Activated CD4-positive, alpha-beta T cell treated with anti-CD3 and anti-CD28 coated beads, Interleukin-2, amount 50 U/mL, for 24 hours (primary cell): Measurements from ENCODE around the gene RARA.

Experiments
- DNase-seq, 2 donors: peaks; one replicate each; pipeline ENCODE4 v3.0.0-alpha.2; 2020; ENCODE audit warnings: low read depth in 1 of 2, low spot score in 1 of 2

Gene RARA

DNA sequence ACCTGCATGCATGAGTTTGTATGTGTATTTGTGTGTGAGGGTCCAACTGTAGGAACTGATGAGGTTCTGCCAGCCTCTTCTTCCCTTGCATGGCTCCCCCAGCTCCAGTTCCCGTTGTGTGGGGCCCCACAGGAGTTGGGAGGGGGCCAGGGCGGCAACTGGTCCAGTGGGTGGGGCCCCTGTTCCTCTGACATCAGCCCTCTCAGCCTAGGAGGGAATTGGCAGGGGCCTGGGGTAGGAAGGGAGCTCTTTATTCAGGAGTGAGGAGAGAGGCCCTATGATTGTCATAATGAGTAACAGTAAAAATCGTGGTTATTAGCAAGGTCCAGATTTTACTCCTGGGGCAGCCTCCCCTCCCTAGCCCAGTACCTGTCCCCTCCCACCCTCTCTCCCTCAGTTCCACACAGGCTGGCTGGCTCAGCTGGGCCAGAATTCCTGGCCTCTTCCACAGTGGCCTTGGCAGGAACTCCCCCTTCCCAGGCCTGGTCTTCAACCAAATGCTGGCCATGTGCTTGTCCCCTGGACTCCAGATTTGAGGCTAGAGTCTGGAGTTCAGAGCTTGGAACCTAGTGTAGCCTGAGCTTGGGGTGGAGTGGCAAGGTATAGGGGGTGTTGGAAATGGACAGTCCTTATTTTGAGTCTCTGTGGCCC lies 18.9 kb downstream of the RARA start:
- DNase-seq = no peak

- no peak for DNase-seq
Measured at GRCh38 chr17:40328386-40328766, 19.4 kb downstream of the RARA start.

- no peak for DNase-seq
Measured at GRCh38 chr17:40329839-40330794, 21.1 kb downstream of the RARA start.

GRCh38 chr17:40330850-40331470 lies 22.0 kb downstream of the RARA start:
- DNase-seq = no peak

- DNase-seq = no peak
Measured at GRCh38 chr17:40331743-40332641, 23.0 kb downstream of the RARA start.

GRCh38 chr17:40333781-40334448 lies 24.9 kb downstream of the RARA start:
- DNase-seq = no peak

- no peak for DNase-seq
Measured at GRCh38 chr17:40335620-40336019, 26.6 kb downstream of the RARA start.

DNA sequence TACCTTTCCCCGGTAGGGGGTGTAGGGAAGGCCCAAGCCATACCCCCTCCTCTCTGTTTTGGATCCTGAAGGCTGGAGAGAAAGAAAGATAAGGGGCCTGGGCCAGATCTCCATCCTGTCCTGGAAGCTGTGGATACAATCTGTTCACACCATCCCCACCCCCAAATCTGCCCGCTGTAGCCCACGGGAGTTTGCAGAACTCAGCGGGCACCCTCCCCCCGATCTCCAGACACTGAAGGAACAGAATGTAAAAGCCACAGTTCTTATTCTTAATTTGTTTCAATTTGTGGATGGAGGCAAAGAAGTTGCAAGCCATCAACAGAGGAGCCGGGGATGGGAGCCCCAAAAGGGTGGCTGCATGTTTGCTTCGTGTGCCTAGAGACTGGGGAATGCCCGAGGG lies 28.4 kb downstream of the RARA start:
- no peak for DNase-seq

- no peak for DNase-seq
Measured at GRCh38 chr17:40338058-40338457, 29.1 kb downstream of the RARA start.

- no peak for DNase-seq
Measured at GRCh38 chr17:40338941-40339649, 30.1 kb downstream of the RARA start.

DNA sequence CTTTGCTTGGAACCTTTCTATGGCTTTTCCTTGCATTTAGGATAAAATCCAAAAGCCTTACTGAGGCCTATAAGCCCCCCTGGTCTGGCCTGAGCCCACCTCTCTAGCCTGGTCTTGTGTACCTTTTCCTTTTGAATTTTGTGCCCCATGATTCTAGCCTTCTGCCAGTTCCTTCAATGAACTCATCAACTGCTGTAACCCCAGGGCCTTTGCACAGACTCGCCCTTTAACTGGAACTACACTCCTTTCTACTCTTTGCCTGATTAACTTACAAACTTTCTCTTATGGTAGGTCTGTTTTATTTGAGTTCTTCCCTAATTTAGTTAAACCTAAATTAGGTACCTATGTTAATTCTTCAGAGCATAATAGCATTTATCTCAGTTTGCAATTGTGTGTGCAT lies 31.3 kb downstream of the RARA start:
- no peak for DNase-seq

DNA sequence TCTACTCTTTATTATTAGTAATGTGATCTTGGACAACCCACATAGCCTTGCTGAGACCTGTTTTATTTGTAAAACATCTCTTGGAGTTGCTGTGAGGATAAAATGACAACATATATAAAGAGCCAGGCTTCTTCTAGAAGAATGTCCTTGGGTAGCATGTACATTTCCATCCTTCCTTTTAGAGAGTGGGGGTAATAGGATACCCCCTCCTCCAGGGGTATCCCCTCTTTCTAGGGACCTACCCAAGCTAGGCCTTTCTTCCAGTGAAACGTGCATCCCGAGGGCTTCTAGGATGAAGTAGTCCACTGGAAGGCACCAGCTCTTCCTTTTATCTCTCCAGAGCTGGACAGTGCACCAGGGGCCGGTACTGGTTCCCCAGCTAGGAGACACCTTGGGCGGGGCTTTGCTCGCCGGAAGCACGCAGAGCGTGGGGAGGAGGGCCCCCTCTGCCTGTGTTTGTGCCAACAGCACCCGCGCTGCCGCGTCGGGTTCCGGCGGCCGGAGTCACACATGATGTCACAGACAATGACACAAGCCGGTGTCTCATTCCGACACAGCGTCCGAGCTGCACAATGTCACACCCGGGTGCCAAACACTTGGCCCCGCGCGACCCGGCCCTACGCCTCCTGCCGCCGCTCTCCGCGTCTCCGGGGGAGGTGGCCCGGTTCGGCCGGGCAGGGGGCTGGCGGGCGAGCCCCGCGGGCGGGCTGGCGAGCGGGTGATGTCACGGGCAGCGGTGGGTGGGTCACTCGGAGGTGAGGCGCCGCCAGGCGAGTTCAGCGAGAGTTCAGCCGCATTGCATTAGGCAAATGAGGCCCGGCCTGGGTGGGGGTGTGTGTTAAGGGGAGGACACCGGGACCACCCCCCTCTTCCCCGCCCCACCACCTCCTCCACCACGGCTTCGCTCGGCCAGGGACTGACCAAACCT lies 32.2 kb downstream of the RARA start:
- DNase-seq = peak; percentile 54 to 70

- no peak for DNase-seq
Measured at GRCh38 chr17:40341808-40342503, 33.0 kb downstream of the RARA start.

DNA sequence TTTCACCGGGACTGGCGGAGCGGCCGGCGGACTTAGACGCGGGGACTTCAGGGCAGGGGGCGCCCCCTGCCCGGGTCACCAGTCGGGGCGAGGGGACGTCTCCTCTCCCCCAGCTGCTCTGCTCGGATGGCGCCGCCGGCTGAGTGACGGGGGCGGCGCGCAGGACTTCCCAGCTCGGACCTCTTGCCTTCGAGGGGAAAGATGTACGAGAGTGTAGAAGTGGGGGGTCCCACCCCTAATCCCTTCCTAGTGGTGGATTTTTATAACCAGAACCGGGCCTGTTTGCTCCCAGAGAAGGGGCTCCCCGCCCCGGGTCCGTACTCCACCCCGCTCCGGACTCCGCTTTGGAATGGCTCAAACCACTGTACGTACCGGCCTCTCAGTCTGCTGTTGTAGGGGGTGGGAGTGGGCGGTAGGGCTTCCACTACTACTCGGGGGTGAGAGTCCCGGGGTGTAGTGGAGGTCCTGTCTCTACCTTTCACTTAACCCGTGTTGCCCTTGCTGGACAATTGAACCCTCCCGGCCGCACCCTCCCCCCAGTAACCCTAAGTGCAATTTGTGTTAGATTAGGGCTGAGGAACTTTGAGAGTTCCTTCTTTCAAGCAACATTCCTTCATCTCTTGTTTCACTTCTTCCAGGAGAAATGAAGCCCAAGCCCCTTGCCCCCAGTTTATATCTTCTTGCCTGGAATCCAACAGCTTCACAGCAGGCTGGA lies 33.7 kb downstream of the RARA start:
- no peak for DNase-seq

DNA sequence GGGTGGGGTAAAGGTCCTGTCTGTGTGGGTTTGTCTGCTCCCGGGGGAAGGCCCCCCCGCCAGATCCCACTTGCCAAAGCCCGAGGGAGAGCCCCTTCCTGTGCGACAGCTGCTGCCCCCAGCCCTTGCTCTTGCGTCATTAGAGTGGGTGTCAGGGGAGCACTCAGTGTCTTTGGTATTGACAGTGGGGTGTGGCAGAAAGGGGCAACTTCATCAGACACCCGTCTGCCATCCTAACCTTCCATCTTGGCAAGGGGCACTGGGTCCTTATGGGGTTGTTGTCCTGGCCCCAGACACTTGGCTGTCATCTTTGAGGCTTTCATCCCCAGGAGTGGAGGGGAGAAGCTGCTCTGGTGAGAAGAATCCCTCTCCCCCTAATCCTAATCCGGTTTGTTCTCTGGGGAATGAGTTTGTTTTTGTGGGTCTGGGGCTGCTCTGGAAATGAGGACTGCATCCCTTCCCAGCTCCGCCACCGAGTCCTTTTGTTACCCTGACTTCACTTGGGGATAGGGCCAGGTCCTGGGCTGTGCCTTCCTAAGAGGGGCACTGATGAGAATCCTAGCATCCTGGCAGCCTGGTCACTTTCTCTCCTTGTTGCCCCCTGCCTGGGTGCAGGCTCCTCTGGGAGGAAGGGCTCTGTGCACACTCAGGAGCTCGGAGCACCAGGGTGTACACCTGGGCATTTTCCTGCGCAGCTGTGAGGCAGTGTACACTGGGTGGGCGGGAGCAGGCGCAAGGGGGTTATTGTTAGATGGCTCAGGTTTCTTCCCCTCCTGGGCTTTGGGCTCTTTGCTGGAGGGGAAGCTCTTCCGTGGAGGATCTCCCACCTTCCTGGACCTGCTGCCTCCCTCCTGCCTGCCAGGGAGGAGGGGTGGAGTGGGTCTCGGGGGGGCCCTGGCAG lies 34.5 kb downstream of the RARA start:
- DNase-seq = no peak

GRCh38 chr17:40344421-40345160 lies 35.6 kb downstream of the RARA start:
- DNase-seq = no peak
